A549 (cell line): ENCODE measurements around the gene NALCN.

Source experiments
- CTCF ChIP-seq: fragments of >200 bp; sonication (Bioruptor Twin); formaldehyde crosslinking; IDR thresholded peaks from 3 replicates; pipeline ENCODE4 v1.5.1; 2016
- RAD21 ChIP-seq, 2 experiments: fragments of >200 bp in 1 of 2; sonication (Bioruptor Twin) in 1 of 2; formaldehyde crosslinking in 1 of 2; IDR thresholded peaks in 1 of 2; conservative IDR thresholded peaks in 1 of 2; 2 replicates in 1 of 2; 3 replicates in 1 of 2; pipeline ENCODE4 v1.6.1; 2012 to 2018; ENCODE audit warnings: inconsistent platforms in 1 of 2
- REST ChIP-seq: fragments of 200-600 bp; sonication (generic); IDR thresholded peaks from 2 replicates; pipeline ENCODE4 v1.6.1; 2016; ENCODE audit warnings: antibody characterized with exemption, mild to moderate bottlenecking, moderate library complexity

- TF ChIP-seq REST (no peak), RAD21 (conservative IDR thresholded peaks at IDR 0.05 in 1 of 2, IDR thresholded peaks at IDR 0.05 in 1 of 2) (no peak), CTCF (no peak)
Measured at GRCh38 chr13:101303521-101303920, 112.8 kb downstream of the NALCN start.
